ENCODE measurements around the gene OSBP2.

OSBP2 gene

DNA sequence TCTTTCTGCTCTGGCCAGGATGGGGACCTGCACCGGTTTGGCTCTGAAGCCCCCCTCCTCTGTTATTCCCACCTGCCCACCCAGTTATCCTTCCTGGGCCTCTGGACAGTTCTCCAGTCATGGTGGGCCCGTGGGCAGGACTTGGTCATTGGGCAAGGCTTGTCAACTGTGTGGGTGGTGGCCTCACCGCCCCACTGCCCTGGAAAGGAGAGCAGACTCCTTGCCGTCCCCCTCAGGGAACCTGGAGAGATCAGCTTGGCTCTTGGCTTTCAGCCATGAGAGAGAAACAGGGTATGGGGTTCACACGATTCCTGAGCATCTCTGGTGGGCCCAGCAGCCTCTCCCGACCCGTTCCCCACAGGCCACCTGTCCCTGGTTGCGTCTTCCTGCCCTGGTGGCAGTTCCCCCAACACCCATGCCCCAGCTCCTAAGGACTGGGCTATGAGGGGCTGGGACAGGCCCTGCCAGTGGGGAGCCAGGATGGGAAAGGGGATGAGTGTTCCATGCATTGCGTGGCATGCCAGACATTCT lies 181.6 kb downstream of the OSBP2 start:
- TF ChIP-seq POLR2A (IDR thresholded peaks at IDR 0.05; ENCODE audit: low read depth, low read length), result no peak
- DNase-seq (ENCODE audit: insufficient read length, low spot score) (no peak), FAIRE-seq (no peak)

DNA sequence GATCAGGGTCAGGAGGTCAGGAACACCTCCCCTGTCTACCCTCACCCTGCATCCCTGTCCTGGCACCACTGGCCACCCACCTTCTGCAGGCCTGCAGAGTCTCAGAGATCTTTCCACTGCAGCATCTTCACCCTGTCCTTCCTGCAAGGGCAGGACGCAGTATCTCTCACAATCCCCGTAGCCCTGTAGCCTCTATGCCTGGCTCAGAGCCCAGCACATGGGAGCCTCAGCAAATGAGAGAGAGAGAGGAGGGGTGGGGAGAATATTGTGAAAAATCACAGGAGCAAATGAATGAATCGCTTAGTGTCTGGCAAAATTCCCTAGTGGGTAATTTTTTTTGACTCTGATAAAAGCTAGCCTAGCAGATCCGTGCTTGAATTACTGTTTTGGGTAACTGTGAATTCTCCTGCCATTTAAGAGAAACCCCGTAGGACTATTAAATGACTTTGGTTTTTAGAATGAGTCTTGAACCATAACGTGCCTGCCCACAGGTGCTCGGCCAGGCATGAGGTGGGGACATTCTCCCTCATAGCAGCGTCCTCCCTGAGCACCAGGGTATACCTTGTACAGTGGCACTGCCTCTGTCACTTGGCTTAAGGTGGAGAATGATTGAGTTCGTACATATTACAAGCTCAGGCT lies 182.4 kb downstream of the OSBP2 start:
- DNase-seq (ENCODE audit: insufficient read length, low spot score) (no peak), FAIRE-seq (no peak)
- no peak for TF ChIP-seq POLR2A (IDR thresholded peaks at IDR 0.05; ENCODE audit: low read depth, low read length)

DNA sequence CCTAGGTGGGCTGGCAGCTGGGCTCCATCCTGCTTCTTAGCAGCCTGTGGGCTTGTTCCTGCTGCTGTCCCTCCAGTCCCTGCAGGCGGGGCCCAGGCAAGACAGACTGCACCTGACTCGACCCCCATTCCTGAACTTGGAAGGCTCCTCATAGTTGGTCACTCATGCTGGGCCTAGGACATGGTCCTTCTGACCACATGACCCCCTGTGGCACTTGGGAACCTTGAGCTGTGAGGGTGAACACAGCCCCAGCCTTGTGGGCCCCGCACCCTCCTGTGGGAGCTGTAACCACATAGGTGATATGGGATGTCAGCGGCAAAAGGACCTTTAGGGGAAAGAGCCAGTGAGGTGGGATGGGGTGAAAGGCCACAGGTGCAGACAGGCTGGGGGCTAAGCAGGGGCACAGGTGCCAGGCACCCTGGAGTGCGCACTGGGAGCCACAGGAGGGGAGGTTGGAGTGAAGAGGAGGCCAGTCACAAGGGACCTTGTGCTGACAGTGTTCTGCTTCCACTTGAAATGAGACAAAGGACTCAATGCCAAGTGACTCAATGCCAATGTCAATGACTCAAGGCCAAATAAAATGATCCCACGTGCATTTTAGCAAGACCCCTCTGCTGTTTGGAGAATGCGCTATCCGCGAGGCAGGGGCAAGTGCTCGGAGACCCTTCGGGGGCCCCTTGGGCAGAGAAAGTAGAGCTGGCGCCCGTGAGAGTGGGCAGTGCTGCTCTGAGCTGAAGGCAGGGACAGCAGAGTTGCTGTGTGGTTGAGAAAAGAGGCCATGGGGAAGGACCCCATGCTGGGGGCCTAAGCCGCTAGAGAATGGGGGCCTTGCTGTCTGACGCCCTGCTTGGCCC lies 183.2 kb downstream of the OSBP2 start:
- TF ChIP-seq POLR2A (IDR thresholded peaks at IDR 0.05; ENCODE audit: low read depth, low read length), result no peak
- no peak for FAIRE-seq
- DNase-seq (ENCODE audit: insufficient read length, low spot score), result no peak

DNA sequence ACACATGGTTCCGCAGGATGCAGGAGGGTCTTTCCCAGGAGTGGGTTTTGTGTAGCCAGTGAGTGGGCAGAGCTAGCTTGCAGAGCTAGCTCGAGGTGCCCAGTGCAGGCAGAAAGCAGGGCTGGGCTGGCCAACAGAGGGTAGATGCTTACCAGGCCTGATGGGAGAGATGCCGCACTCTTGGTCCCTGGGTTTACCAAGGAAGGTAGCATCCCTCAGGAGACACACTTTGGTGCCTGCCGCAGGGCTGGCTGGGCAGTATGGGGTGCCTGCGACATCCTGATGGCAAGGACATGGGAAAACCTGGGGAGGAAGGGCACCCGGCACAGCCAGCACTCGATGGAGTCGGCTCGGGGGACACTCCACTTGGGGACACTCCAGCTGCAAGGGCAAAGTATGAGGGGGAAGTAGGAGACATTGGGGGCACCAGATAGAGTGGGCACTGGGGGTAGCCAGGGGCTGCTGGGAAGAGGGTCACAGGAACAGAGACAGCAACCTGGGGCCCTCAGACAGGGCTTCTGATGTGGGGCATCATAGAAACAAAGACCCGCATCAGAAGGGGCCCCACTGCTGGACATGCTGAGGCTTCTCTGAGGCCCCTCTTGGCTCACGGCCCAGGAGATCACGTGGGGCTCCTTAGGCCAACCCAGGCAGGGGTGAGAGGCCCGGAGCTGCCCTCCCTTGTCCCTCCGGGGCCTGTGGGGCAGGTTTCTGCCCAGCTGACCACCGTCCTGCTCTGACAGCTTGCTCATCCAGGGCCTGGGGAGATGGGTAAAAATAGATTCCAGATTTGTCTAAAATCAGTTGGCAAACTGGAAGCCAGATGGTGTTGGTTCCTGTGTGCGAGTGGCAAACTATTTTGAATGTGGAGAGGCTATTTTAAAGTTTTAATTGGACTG lies 184.1 kb downstream of the OSBP2 start:
- TF ChIP-seq POLR2A (IDR thresholded peaks at IDR 0.05; ENCODE audit: low read depth, low read length), result no peak
- DNase-seq (ENCODE audit: insufficient read length, low spot score), result no peak
- no peak for FAIRE-seq

DNA sequence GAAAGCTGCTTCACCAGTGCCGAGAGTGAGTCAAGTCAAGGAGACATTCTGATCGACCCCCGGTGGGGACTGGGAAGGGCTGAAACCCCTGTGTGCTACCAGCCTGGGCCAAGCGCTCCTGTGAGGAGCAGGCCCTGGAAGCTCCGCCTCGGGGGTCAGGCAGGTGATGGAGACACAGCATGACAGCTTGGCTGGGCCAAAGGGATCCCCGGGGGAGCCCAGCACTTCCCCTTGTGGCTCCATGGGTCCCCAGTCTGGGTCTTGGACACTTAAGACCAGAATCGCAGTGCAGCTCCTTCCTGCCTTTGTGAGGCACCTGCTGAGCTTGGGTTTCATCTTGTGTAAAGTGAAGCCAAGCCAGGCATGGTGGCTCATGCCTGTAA lies 184.7 kb downstream of the OSBP2 start:
- TF ChIP-seq POLR2A (IDR thresholded peaks at IDR 0.05; ENCODE audit: low read depth, low read length), result no peak
- no peak for FAIRE-seq
- no peak for DNase-seq (ENCODE audit: insufficient read length, low spot score)

DNA sequence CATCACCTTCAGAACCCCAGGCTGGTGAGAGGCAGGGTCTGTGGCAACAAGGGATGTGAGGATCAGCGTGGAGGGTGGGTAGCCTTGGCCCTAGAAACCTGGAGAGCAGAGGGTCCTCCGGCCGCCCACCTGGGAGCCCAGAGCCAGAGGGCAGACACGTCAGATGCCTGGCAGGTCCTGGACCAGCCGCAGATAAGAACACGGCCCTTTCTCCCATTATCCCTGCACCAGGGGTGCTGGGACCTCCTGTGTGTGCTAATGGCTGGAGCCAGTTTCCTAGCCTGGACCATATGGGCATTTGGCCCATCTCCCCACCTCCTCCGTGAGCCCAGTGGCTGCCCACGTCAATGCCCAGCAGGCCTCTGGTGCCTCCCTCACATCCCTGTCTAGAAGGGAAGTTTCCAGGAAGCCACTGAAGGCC lies 185.5 kb downstream of the OSBP2 start:
- no peak for TF ChIP-seq POLR2A (IDR thresholded peaks at IDR 0.05; ENCODE audit: low read depth, low read length)
- FAIRE-seq (no peak), DNase-seq (ENCODE audit: insufficient read length, low spot score) (no peak)

DNA sequence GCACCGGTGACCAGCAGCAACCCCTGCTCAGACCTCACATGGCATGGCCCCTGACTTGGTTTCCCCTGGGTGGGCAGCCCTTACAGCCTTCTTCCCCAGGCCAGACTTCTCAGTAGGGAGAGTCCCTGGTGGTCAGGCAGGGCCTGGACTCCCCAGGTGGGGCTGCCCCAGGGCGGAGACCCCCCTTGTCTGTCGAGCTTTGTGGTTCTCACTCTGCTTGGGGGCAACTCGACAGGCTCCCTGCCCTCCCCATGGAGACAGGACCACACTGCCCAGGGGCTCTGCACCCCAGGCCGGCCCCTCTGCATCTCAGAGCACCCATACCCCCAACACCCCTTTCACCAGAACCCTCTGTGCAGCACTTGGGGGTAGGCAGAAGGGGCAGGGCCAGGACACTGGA lies 186.2 kb downstream of the OSBP2 start:
- DNase-seq (ENCODE audit: insufficient read length, low spot score), result no peak
- FAIRE-seq, result no peak
- TF ChIP-seq POLR2A (IDR thresholded peaks at IDR 0.05; ENCODE audit: low read depth, low read length), result no peak

DNA sequence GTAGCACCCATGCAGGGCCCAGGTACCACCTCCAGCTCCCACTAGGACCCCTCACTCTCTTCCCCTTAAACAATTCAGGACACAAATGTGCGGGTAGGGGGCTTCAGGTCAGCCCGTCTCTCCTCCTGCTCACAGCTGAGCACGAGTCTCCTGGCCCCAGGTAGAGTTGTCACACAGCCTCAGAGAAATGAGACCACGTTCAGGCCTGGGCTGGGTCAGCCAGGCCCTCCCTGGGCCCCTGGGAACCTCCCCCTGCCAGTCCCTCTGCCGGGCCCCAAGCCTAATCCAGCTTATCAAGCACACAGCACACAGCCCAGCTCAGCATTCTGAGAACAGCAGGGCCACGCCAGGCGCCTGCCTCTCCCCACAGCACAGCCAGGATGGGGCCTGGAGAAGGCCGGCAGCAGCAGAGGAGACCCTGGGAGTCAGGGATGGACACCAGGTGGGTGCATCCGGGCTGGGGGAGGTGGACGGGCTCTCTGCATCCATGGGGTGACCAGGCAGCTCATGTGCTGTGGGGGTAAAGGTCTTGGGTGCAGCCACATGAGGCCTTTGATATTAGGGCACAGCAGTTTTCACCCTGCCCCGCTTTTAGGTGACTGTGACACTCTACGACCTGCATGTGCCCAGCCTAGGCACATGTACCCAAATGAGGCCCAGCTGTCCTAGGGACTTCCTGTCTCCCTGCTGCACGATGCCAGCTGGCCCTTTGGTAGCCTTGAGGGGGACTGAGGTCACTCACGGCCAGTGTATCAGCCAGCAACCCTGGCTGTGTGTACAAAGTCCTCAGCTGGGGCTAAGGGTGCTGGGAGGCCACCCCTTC lies 186.9 kb downstream of the OSBP2 start:
- no peak for TF ChIP-seq POLR2A (IDR thresholded peaks at IDR 0.05; ENCODE audit: low read depth, low read length)
- FAIRE-seq, result no peak
- no peak for DNase-seq (ENCODE audit: insufficient read length, low spot score)

DNA sequence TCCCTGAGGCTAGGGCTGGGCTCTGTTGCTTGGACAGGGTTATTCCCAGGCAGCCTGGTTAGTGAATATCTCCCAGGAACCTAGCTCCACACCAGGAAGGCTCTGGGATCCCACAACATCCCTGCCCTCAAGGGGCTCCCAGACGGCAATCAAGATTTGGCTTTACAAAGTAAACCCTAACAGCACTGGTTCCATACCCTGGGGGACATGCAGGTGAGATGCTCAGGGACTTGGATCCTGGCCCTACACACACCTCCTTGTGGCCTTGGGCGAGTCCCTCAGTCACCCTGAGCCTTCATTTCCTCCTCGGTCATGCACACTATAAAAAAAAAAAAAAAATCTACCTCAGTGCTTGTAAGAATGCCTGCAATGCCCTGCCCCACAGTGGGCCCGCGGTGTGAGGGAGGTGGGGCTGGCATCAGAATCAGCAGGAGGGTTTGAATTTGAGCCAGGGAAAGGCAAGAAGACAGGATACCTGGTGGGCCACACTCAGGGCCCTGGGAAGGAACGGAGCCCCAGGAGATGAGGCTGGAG lies 187.6 kb downstream of the OSBP2 start:
- no peak for TF ChIP-seq POLR2A (IDR thresholded peaks at IDR 0.05; ENCODE audit: low read depth, low read length)
- FAIRE-seq (no peak), DNase-seq (ENCODE audit: insufficient read length, low spot score) (no peak)

DNA sequence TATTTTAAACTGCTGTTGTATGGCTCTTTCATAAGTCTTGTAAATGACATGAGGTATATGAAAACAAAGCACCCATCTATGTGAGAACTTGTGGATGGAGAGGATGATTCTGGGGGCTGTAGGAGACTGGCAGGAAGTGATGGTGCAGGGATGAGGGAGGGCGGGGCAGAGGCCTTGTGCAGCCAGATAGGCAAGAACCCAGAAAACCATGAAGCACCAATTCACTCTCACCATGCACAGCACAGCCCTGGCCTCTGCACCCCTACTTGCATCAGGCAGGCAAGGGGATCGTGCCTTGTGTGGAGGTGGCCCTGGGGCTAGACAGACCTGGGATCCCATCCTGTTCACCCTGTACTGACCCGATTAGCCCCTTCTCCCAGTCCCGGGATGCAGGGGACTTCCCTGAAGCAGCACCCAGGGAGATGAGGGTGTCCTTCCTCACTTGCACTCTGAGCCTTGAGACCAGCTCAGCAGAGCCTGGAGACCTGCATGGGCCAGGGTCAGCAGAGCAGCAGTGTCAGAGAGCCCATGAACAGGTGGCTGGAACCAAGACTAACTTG lies 188.4 kb downstream of the OSBP2 start:
- FAIRE-seq, result no peak
- no peak for DNase-seq (ENCODE audit: insufficient read length, low spot score)
- no peak for TF ChIP-seq POLR2A (IDR thresholded peaks at IDR 0.05; ENCODE audit: low read depth, low read length)

DNA sequence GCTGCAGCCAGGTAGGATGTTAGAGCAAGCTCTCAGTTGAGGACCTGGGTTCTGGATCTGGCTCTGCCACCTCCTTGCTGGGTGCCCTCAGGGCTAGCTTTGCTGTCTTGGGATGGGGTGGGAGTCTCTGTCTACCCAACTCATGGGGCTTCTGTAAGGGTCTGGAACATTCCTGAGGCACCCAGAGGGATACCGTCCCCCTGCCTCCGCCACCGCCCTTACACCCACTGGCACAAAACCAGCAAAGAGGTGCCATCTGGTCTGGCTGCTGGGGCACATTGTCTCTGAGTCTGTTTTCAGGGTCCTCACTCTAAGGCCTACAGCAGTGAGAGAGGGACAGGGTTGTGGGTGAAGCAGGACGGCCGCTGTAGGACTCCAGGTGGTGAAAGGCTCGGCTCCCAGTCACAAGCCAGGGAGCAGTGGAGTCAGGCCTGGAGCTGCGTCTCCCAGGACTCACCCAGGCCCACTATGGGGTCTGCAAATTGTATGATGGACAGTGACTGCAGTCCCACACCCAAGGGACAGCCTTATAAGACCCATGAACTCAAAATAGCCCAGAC lies 189.0 kb downstream of the OSBP2 start:
- TF ChIP-seq POLR2A (IDR thresholded peaks at IDR 0.05; ENCODE audit: low read depth, low read length), result no peak
- FAIRE-seq, result no peak
- no peak for DNase-seq (ENCODE audit: insufficient read length, low spot score)

DNA sequence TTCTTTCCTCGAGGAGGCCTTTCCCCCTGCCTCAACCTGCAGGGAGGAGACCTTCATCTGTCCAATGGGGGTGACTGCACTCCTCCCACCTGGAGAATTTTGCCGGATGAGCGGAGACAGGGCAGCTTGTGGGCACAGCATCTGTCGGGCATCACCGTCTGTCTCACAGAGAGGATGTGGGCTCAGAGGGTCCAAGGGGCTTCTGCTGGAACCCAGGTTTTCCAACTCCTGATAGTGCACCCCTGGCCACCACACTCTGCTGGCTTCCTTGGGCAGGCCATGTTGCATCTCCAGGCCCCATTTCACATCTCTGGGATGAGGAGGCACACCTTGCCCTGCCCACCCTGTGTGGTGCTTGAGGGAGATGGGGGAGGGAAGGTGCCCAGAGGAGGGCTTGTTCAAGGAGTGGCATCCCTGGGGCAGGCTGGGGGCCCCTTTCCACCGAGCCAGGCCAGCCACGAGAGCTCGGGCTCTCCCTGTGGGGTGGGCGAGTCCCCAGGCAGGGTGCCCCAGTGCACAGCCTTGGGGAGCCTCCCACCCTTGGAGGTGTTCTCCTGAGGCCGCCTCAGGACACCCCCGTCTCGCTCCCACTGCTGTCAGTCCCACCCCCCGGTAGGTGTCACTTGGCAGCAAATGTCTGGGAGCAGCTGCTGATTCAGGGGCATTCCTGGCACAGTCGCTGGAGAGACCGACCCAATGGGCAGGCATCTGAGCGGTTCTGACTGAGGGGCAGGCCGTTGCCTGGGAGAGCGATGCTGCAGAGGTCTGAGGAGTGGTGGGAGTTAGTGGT lies 189.7 kb downstream of the OSBP2 start:
- FAIRE-seq (no peak), DNase-seq (ENCODE audit: insufficient read length, low spot score) (no peak)
- no peak for TF ChIP-seq POLR2A (IDR thresholded peaks at IDR 0.05; ENCODE audit: low read depth, low read length)
